Transverse colon (tissue), 4 donors: ENCODE data around the gene SIPA1L3. TPM values are rescaled to one million over a fixed set of nuclear protein-coding genes. Genes with fewer than 3 reads are reported as not detected.

Source experiments
- DNase-seq: peaks from one replicate; pipeline ENCODE4 v3.0.0-alpha.2; 2019
- H3K27ac ChIP-seq, 4 donors: fragments of 200-600 bp; sonication (generic); 2 replicates each; pipeline ENCODE4 v1.5.1; 2016 to 2018; ENCODE audit warnings: inconsistent platforms in 4 of 4
- H3K27me3 ChIP-seq: fragments of 200-600 bp; sonication (generic); 2 replicates; pipeline ENCODE4 v1.5.1; 2017; ENCODE audit warnings: inconsistent platforms
- H3K36me3 ChIP-seq, 4 donors: fragments of 200-600 bp; sonication (generic); 2 replicates each; pipeline ENCODE4 v1.5.1; 2017 to 2019; ENCODE audit warnings: inconsistent platforms in 4 of 4
- H3K4me1 ChIP-seq, 4 donors: fragments of 200-600 bp; sonication (generic); 2 replicates each; pipeline ENCODE4 v1.5.1; 2017 to 2020; ENCODE audit warnings: inconsistent platforms in 4 of 4
- H3K4me3 ChIP-seq, 4 donors: fragments of 200-600 bp; sonication (generic); 1 replicate in 1 of 4; 2 replicates in 3 of 4; pipeline versions ENCODE4 v1.5.1 to v1.6.1; 2017 to 2019; ENCODE audit warnings: inconsistent platforms in 4 of 4
- H3K9me3 ChIP-seq, 2 donors: fragments of 200-600 bp; sonication (generic); 2 replicates each; pipeline ENCODE4 v1.5.1; 2017 to 2019; ENCODE audit warnings: inconsistent platforms in 2 of 2
- EP300 ChIP-seq: sonication (generic); formaldehyde crosslinking; IDR thresholded peaks from one replicate; pipeline ENCODE4 v1.6.1; 2017; ENCODE audit warnings: antibody characterized with exemption, low read depth
- POLR2A ChIP-seq: fragments of 450-650 bp; IDR thresholded peaks from one replicate; pipeline ENCODE4 v1.6.1; 2016; ENCODE audit warnings: antibody characterized with exemption, mild to moderate bottlenecking, moderate library complexity
- POLR2AphosphoS5 ChIP-seq, 3 donors: sonication (generic); formaldehyde crosslinking; IDR thresholded peaks; one replicate each; pipeline ENCODE4 v1.6.1; 2016; ENCODE audit warnings: antibody characterized with exemption in 3 of 3
- WGBS, 2 donors: methylation state at CpG; one replicate each; pipeline ENCODE4 v1.1.5; 2018; ENCODE audit warnings: low coverage in 1 of 2; 5-methylcytosine and 5-hydroxymethylcytosine counted together
- in situ Hi-C, 4 donors: fragments of 200-750 bp; cut with MboI; loops; one replicate each; pipeline versions ENCODE4 v1.15.0 to v1.15.1; 2017; ENCODE audit warnings: low sequenced_read_pairs in 3 of 4, low pct_ligation_motif_present in 1 of 4, low pct_unique_long_range_greater_than_20kb in 1 of 4
- intact Hi-C: fragments of 100-400 bp; cut with DNase I; formaldehyde crosslinking; loops from one replicate; pipeline ENCODE4 v1.15.1; 2023; ENCODE audit warnings: low total_unique reads
- total RNA-seq, 4 donors: library from RNA; depleted of rRNA; stranded (reverse); fragments of >200 nt; gene quantifications; one replicate each; pipeline ENCODE4 v1.1.0, GENCODE V29; 2016
- TF ChIP-seq, protein P1 (sequence below), 5 experiments: fragments of 200-600 bp in 3 of 5; fragments of 450-650 bp in 2 of 5; sonication (generic) in 3 of 5; IDR thresholded peaks; 1 replicate in 2 of 5; 2 replicates in 3 of 5; pipeline ENCODE4 v1.5.1; 2016 to 2017; ENCODE audit warnings: antibody characterized with exemption in 5 of 5, inconsistent platforms in 3 of 5, mild to moderate bottlenecking in 2 of 5, moderate library complexity in 1 of 5

SIPA1L3 gene
- total RNA-seq, 4 donors from 2014 or later: 191 to 284 (median 231) TPM

DNA sequence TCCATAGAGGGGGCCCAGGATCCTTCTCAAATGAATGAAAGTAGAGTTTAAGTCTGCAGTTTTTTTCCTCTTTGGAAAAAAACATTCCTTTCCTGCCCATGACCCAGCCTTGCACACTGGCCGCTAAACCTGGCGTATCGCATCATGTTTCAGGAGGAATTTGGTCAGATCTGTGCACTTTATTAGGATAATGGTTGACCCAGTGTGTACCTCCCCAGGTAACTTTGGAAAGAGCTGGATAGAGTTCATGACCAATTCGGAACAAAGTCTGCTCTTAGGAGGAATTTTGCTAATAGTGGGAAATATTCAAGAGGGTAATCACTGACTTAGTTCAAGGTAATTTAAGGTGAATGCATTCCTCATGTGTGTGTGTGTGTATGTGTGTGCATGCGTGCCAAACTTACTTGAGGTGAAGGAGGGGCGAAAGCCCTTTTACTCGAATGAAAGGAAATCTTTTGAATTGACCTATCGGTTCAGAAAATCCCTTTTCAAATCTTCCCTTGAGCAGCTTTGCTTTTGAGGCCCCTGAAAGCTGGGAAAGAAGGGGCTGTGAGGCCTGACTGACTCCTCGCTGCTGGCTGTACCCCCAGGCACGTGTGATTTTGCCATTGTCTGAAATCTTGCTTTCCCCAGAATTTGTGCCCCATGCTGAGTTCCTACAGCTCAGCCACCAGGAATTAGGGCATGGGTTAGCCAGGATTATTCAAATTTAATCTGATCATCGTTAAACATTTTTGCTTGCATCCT lies 46.3 kb downstream of the SIPA1L3 start:
- Histone ChIP-seq H3K4me1 (peaks cover 5 to 47% (median 15%) of the 10 kb centered on the region in 4 donors), H3K27ac (peak overlapping the region; percentile 27 to 77 (median 70)), H3K36me3 (no peaks in the 10 kb centered on the region), H3K27me3 (no peaks in the 10 kb centered on the region), H3K4me3 (no peak overlapping the region), H3K9me3 (peaks cover 0 to 5% of the 10 kb centered on the region in 2 donors)
- in situ Hi-C loops (no loop called here), intact Hi-C loops (no loop called here)
- DNase-seq: no peak
- 33 to 79% methylated on average over 1 to 11 of the region's 11 CpGs for WGBS, 2 donors
- TF ChIP-seq POLR2A (no peak), POLR2AphosphoS5 (IDR thresholded peaks at IDR 0.05) (no peak), EP300 (no peak)
- TF ChIP-seq, protein P1, sequence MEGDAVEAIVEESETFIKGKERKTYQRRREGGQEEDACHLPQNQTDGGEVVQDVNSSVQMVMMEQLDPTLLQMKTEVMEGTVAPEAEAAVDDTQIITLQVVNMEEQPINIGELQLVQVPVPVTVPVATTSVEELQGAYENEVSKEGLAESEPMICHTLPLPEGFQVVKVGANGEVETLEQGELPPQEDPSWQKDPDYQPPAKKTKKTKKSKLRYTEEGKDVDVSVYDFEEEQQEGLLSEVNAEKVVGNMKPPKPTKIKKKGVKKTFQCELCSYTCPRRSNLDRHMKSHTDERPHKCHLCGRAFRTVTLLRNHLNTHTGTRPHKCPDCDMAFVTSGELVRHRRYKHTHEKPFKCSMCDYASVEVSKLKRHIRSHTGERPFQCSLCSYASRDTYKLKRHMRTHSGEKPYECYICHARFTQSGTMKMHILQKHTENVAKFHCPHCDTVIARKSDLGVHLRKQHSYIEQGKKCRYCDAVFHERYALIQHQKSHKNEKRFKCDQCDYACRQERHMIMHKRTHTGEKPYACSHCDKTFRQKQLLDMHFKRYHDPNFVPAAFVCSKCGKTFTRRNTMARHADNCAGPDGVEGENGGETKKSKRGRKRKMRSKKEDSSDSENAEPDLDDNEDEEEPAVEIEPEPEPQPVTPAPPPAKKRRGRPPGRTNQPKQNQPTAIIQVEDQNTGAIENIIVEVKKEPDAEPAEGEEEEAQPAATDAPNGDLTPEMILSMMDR (IDR thresholded peaks at IDR 0.05): no peak

DNA sequence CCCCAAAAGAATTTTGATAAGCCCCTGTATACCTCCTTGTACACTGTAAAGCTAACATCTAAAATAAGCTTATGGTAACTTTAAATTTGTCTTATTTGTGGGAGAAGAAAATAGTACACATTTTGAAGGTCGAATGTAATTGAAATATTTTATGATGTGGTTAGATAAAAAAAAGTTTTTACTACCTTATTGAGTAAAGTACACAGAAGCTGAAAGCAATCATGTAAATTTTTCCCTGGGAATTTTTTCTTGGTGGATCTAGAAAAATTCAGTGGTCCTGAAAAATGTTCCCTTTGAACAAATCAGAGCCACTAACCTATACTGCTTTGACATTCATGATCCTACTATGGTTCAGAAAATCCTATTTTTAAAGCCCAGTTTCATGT lies 46.9 kb downstream of the SIPA1L3 start:
- no peaks in the 10 kb centered on the region for H3K27me3 ChIP-seq
- H3K4me3 ChIP-seq: no peak overlapping the region
- intact Hi-C loops: no loop called here
- WGBS, 2 donors: 24 to 63% methylated on average over 1 of the region's 1 CpG
- H3K36me3 ChIP-seq: no peaks in the 10 kb centered on the region
- peaks cover 0 to 6% of the 10 kb centered on the region in 2 donors for H3K9me3 ChIP-seq
- in situ Hi-C loops: no loop called here
- TF ChIP-seq EP300 (no peak), POLR2AphosphoS5 (IDR thresholded peaks at IDR 0.05) (no peak), POLR2A (no peak)
- TF ChIP-seq, protein P1 (IDR thresholded peaks at IDR 0.05): no peak
- peak overlapping the region; percentile 64 to 77 (median 75) for H3K27ac ChIP-seq
- H3K4me1 ChIP-seq: peaks cover 5 to 49% (median 15%) of the 10 kb centered on the region in 4 donors
- no peak for DNase-seq

DNA sequence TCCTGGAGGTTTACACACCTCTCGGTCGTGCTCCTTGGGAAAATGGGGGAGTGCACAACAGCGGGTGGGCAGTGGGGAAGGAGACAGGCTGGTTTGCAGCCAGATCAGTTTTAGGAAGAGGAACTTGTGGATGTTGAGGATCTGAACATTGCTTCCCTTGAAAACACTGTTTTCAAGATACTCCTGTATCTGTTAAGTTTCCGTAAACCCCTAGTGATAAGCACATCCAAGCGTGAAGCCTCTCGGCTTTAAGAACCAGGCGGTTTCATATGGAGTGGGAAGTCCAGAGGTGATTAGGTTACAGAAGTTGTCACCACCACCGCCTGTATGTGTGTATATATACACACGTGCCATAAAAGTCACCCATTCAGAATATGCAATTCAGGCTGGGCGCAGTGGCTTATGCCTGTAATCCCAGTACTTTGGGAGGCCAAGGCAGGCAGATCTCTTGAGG lies 47.4 kb downstream of the SIPA1L3 start:
- no peaks in the 10 kb centered on the region for H3K27me3 ChIP-seq
- H3K4me1 ChIP-seq: peaks cover 5 to 52% (median 15%) of the 10 kb centered on the region in 4 donors
- peaks cover 0 to 6% of the 10 kb centered on the region in 2 donors for H3K9me3 ChIP-seq
- no peaks in the 10 kb centered on the region for H3K36me3 ChIP-seq
- TF ChIP-seq, protein P1 (IDR thresholded peaks at IDR 0.05): no peak
- TF ChIP-seq POLR2A: no peak
- TF ChIP-seq EP300: no peak
- no peak for TF ChIP-seq POLR2AphosphoS5 (IDR thresholded peaks at IDR 0.05)
- DNase-seq: peak; percentile 47
- no peak overlapping the region for H3K4me3 ChIP-seq
- intact Hi-C loops: no loop called here
- peak overlapping the region; percentile 64 to 77 (median 75) for H3K27ac ChIP-seq
- in situ Hi-C loops: no loop called here
- 55 to 56% methylated on average over 5 to 10 of the region's 10 CpGs for WGBS, 2 donors

DNA sequence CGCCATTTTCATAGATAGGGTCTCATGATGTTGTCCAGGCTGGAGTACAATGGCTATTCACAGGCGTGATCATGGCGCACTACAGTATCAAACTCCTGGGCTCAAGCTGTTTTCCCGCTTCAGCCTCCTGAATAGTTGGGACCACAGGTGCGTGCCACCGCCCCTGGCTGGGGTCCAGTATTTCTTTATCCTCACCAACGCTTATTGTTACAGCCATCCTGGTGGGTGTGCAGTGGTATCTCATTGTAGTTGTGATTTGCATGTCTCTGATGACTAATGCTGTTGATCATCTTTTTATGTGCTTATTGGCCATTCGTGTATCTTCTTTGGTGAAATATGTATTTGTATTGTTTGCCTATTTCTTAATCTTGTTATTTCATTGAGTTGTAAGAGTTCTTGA lies 49.0 kb downstream of the SIPA1L3 start:
- no peaks in the 10 kb centered on the region for H3K36me3 ChIP-seq
- no peak overlapping the region for H3K4me3 ChIP-seq
- no peak for DNase-seq
- peaks cover 5 to 55% (median 13%) of the 10 kb centered on the region in 4 donors for H3K4me1 ChIP-seq
- TF ChIP-seq POLR2AphosphoS5 (IDR thresholded peaks at IDR 0.05): no peak
- no peak overlapping the region for H3K27ac ChIP-seq
- WGBS, 2 donors: 92 to 100% methylated on average over 3 to 8 of the region's 8 CpGs
- in situ Hi-C loops: no loop called here
- intact Hi-C loops: no loop called here
- peaks cover 0 to 6% of the 10 kb centered on the region in 2 donors for H3K9me3 ChIP-seq
- H3K27me3 ChIP-seq: no peaks in the 10 kb centered on the region
